Heart right ventricle (tissue), 16 donors: ENCODE data around the gene RAB34. TPM values are rescaled to one million over a fixed set of nuclear protein-coding genes. Genes with fewer than 3 reads are reported as not detected.

Experiments used
- ATAC-seq, 8 donors: fragments of 200-7000 bp; cut with Tn5 transposase; one replicate each; pipeline ENCODE4 v1.9.1; 2020; ENCODE audit warnings: mild to moderate bottlenecking in 8 of 8, moderate library complexity in 8 of 8, moderate number of reproducible peaks in 1 of 8
- DNase-seq, 2 donors: peaks; one replicate each; pipeline ENCODE4 v3.0.0-alpha.2; 2020
- H3K27ac ChIP-seq, 10 donors: fragments of 200-600 bp; sonication (generic) in 2 of 10; one replicate each; pipeline versions ENCODE4 v1.5.0 to v1.8.0; 2020 to 2022; ENCODE audit warnings: mild to moderate bottlenecking in 3 of 10
- H3K27me3 ChIP-seq, 7 donors: fragments of 200-600 bp; one replicate each; pipeline ENCODE4 v1.8.0; 2021 to 2022; ENCODE audit warnings: mild to moderate bottlenecking in 2 of 7
- H3K36me3 ChIP-seq, 9 donors: fragments of 200-600 bp; sonication (generic) in 1 of 9; one replicate each; pipeline versions ENCODE4 v1.5.0 to v1.8.0; 2020 to 2022; ENCODE audit warnings: mild to moderate bottlenecking in 2 of 9
- H3K4me1 ChIP-seq, 9 donors: fragments of 200-600 bp; sonication (generic) in 1 of 9; one replicate each; pipeline versions ENCODE4 v1.5.0 to v1.8.0; 2020 to 2022; ENCODE audit warnings: mild to moderate bottlenecking in 4 of 9
- H3K4me3 ChIP-seq, 10 donors: fragments of 200-600 bp; sonication (generic) in 2 of 10; one replicate each; pipeline versions ENCODE4 v1.5.0 to v1.8.0; 2020 to 2022; ENCODE audit warnings: mild to moderate bottlenecking in 7 of 10, moderate library complexity in 2 of 10
- H3K9me3 ChIP-seq, 11 donors: fragments of 200-600 bp in 10 of 11; sonication (generic) in 2 of 11; one replicate each; pipeline versions ENCODE4 v1.5.0 to v1.8.0; 2013 to 2022; ENCODE audit warnings: mild to moderate bottlenecking in 2 of 11, control low read depth in 1 of 11, moderate library complexity in 1 of 11
- WGBS, 2 donors: extraction: QIAGEN DNeasy Blood & Tissue Kit; methylation state at CpG; one replicate each; pipeline ENCODE4 v1.1.7; 2013; ENCODE audit warnings: inconsistent platforms in 1 of 2; 5-methylcytosine and 5-hydroxymethylcytosine counted together
- intact Hi-C, 10 donors: fragments of 100-400 bp; cut with DNase I; formaldehyde crosslinking; loops; one replicate each; pipeline versions ENCODE4 v1.11.1 to v1.14.2; 2022
- polyA plus RNA-seq, 2 donors: library from polyadenylated mRNA; stranded (reverse); fragments of 200-250 nt; gene quantifications; one replicate each; pipeline ENCODE4 v1.2.3, GENCODE V29; 2013
- total RNA-seq, 10 donors: library from RNA; stranded (reverse); fragmentation: NEBNext Ultra II Directional in 3 of 10; extraction: Animal tissue kit (Norgen Biotek cat#: 25700) in 3 of 10; gene quantifications; one replicate each; pipeline versions ENCODE4 v1.2.1 to v1.2.4, GENCODE V29; 2021 to 2023
- TF ChIP-seq, protein P1 (sequence below), 9 donors: fragments of 200-600 bp; sonication (generic) in 2 of 9; IDR thresholded peaks; one replicate each; pipeline versions ENCODE4 v1.5.0 to v1.8.0; 2021 to 2022; ENCODE audit warnings: antibody characterized with exemption in 9 of 9, mild to moderate bottlenecking in 5 of 9, moderate library complexity in 1 of 9
- donor health status: Arrhythmogenic right ventricular cardiomyopathy.
- donor health status: ischemic (EF 13 %, LVEDD 7.1; RV severe dilation, severe dysfunction).
- donor health status: healthy with polysubstance abuse.
- donor health status: DM: no; HTN: yes; CAD: no.
- donor health status: DM: no; HTN: no; CAD: no.
- donor health status: ischemic (EF 25% LVEDD 6.9; RV normal size, moderate dysfunction).
- donor health status: ischemic (EF 25% LVEDD 5.7; RV mildly dilated, moderate dysfunction).
- donor health status: healthy.
- donor health status: DM: yes; HTN: yes; CAD: no.
- donor health status: Ischemic cardiomyopathy.
- donor health status: ischemic (EF 35%, LVEDD 5.7; RV mildly dilated, moderate dysfunction).
- donor health status: nonischemic (EF 11% LVEDD 7.7; RV severe dilation, severe dysfunction).
- donor health status: DM: yes; HTN: yes; CAD: no.
- donor health status: PGD.
- donor health status: ischemic (EF 29% LVEDD 5.4; RV normal size, mild dysfunction).
- donor health status: nonischemic (EF 23%, LVEDD 6.1; RV moderate dilation, normal function).

Gene RAB34
- total and polyA plus RNA-seq, 12 donors: 7.0 to 37.3 (median 11.8) TPM

- TF ChIP-seq, protein P1, sequence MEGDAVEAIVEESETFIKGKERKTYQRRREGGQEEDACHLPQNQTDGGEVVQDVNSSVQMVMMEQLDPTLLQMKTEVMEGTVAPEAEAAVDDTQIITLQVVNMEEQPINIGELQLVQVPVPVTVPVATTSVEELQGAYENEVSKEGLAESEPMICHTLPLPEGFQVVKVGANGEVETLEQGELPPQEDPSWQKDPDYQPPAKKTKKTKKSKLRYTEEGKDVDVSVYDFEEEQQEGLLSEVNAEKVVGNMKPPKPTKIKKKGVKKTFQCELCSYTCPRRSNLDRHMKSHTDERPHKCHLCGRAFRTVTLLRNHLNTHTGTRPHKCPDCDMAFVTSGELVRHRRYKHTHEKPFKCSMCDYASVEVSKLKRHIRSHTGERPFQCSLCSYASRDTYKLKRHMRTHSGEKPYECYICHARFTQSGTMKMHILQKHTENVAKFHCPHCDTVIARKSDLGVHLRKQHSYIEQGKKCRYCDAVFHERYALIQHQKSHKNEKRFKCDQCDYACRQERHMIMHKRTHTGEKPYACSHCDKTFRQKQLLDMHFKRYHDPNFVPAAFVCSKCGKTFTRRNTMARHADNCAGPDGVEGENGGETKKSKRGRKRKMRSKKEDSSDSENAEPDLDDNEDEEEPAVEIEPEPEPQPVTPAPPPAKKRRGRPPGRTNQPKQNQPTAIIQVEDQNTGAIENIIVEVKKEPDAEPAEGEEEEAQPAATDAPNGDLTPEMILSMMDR (IDR thresholded peaks at IDR 0.05): no peak
- DNase-seq (no peak), ATAC-seq (peak in 1 of 8 donors; percentile 12)
- H3K4me3 ChIP-seq: no peak overlapping the region
- H3K4me1 ChIP-seq: peaks cover 0 to 4% (median 0%) of the 10 kb centered on the region in 9 donors
- peaks cover 13 to 100% (median 98%) of the 10 kb centered on the region in 9 donors for H3K36me3 ChIP-seq
- intact Hi-C loops: no loop called here
- H3K27me3 ChIP-seq: no peaks in the 10 kb centered on the region
- 92 to 97% methylated on average over 11 of the region's 11 CpGs for WGBS, 2 donors
- H3K9me3 ChIP-seq: no peaks in the 10 kb centered on the region
- H3K27ac ChIP-seq: no peak overlapping the region
Observed at GRCh38 chr17:28682655-28683054, 35.0 kb downstream of the RAB34 start.

- H3K27me3 ChIP-seq: no peaks in the 10 kb centered on the region
- no peak overlapping the region for H3K4me3 ChIP-seq
- H3K27ac ChIP-seq: no peak overlapping the region
- no peaks in the 10 kb centered on the region for H3K9me3 ChIP-seq
- WGBS, 2 donors: 92 to 93% methylated on average over 7 of the region's 7 CpGs
- TF ChIP-seq, protein P1 (IDR thresholded peaks at IDR 0.05): peak in 1 of 9 donors; percentile 8
- peaks cover 20 to 100% (median 94%) of the 10 kb centered on the region in 9 donors for H3K36me3 ChIP-seq
- H3K4me1 ChIP-seq: no peaks in the 10 kb centered on the region
- intact Hi-C loops: no loop called here
- ATAC-seq (no peak), DNase-seq (no peak)
Observed at GRCh38 chr17:28675980-28676379, 41.7 kb downstream of the RAB34 start.

DNA sequence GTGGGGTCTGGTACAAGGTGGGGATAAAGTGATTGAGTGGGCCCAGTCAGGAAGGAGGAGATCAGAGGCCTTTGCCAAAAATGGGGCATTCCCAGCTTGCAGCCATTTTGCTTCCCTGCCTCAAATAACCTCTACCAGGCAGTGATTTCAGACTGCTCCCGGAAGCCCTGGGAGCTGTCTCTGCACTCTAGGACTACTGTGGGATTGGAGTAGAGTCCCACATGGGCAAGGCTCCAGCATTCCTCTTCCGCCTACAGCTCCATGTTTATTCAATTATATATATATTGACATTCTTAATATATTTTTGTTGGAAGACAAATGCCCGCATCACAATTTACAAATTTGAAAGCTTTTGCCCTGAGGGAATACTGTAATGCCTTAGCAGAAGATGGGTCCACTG is 42.2 kb downstream of the RAB34 start:
- no peaks in the 10 kb centered on the region for H3K4me1 ChIP-seq
- TF ChIP-seq, protein P1 (IDR thresholded peaks at IDR 0.05): no peak
- no peaks in the 10 kb centered on the region for H3K9me3 ChIP-seq
- peaks cover 20 to 100% (median 92%) of the 10 kb centered on the region in 9 donors for H3K36me3 ChIP-seq
- no peak for ATAC-seq
- H3K4me3 ChIP-seq: no peak overlapping the region
- H3K27ac ChIP-seq: no peak overlapping the region
- 80 to 85% methylated on average over 3 of the region's 3 CpGs for WGBS, 2 donors
- intact Hi-C loops: no loop called here
- DNase-seq: no peak
- H3K27me3 ChIP-seq: no peaks in the 10 kb centered on the region

DNA sequence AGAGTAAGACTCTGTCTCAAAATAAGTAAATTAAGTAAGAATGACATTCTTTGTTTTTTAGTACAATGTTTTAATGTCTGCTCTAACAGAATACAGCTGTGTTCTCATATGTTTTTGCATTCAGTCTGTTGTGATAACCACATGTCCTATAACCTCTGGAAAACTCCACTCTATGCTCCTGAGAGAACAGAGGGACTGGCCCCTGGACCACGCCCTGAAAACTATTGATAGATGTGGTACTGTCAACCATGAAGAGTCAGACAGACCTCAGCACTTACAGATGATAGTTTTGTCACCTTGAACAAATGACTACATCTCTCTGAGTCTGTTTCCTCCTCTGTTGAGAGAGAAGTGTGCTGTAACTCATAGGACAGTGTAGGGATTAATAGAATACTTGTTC is 47.8 kb downstream of the RAB34 start:
- WGBS, 2 donors: 93 to 97% methylated on average over 1 of the region's 1 CpG
- Histone ChIP-seq H3K9me3 (no peaks in the 10 kb centered on the region), H3K27me3 (no peaks in the 10 kb centered on the region), H3K27ac (no peak overlapping the region), H3K4me3 (no peak overlapping the region), H3K4me1 (peaks cover 0 to 22% (median 14%) of the 10 kb centered on the region in 9 donors), H3K36me3 (peaks cover 0 to 99% (median 54%) of the 10 kb centered on the region in 9 donors)
- DNase-seq: no peak
- intact Hi-C loops: loop anchor here in 1 of 10 donors (5.0 kb wide), 1 partner anchor 37 kb away; no protein-coding TSS in a partner anchor
- ATAC-seq: no peak
- TF ChIP-seq, protein P1 (IDR thresholded peaks at IDR 0.05): no peak
